ENCODE data around the gene HOXA3.

HOXA3 gene

DNA sequence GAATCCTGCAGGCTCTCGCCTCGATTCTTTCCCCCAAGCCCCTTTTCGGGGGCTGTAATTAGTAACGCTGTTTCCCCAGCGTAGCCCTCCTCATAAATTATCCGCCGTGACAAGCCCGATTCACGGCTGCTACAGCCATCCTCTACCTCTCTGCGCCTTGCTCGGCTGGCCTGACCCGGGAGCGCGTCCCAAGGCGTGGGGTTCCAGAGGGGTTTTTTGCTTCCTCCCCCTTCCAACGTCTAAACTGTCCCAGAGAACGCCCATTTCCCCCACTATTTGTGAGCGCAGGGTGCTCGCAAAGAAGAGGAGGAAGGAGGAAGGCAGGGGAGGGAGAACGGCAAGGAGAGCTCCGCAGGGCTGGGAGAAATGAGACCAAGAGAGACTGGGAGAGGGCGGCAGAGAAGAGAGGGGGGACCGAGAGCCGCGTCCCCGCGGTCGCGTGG, 9.8 kb downstream of the HOXA3 start (continued):
- TF ChIP-seq, protein P1, sequence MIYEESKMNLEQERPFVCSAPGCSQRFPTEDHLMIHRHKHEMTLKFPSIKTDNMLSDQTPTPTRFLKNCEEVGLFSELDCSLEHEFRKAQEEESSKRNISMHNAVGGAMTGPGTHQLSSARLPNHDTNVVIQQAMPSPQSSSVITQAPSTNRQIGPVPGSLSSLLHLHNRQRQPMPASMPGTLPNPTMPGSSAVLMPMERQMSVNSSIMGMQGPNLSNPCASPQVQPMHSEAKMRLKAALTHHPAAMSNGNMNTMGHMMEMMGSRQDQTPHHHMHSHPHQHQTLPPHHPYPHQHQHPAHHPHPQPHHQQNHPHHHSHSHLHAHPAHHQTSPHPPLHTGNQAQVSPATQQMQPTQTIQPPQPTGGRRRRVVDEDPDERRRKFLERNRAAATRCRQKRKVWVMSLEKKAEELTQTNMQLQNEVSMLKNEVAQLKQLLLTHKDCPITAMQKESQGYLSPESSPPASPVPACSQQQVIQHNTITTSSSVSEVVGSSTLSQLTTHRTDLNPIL (CRISPR knock-in tag; IDR thresholded peaks at IDR 0.05; ENCODE audit: low read depth), result no peak
- TF ChIP-seq TOX (CRISPR knock-in tag; IDR thresholded peaks at IDR 0.05; ENCODE audit: borderline replicate concordance) (no peak), ESRRG (CRISPR knock-in tag; IDR thresholded peaks at IDR 0.05) (no peak), ZC3H10 (CRISPR knock-in tag; IDR thresholded peaks at IDR 0.05) (no peak), TCF4 (CRISPR knock-in tag; IDR thresholded peaks at IDR 0.05; ENCODE audit: borderline replicate concordance) (no peak)

DNA sequence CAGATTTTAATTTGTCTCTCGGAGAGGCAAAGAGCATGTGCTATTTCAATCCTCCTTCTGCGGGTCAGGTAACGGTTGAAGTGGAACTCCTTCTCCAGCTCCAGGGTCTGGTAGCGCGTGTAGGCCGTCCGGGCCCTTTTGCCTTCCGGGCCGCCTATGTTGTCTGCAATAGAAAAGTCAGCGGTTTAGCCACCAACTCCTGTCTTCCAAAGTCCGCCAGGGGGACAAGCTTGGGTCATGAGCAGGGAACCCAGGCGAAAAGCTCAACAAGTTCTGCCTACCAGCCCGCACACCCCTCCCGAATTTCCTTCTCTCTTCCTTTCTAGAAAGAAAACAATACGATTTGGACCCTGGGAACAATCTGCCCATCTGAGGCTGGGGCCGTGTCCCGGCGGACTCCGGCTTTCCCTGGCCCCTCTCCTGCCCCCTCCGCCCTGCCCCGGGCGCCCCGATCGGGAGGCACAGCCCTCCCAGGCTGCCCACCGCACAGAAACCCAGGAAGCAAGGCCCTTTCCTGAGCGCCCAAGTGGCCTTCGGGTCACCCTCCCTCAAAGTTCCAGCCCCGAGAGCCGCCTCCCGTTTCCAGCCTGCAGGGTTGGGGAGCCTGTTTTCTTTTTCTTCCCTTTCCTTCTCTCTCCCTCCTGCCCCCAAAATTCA, 10.3 kb downstream of the HOXA3 start:
- ATAC-seq, result no peak
- TF ChIP-seq ISL1 (CRISPR knock-in tag; IDR thresholded peaks at IDR 0.05) (no peak), TCF4 (CRISPR knock-in tag; IDR thresholded peaks at IDR 0.05; ENCODE audit: borderline replicate concordance) (no peak), ESRRG (CRISPR knock-in tag; IDR thresholded peaks at IDR 0.05) (no peak), ZNF8 (CRISPR knock-in tag; IDR thresholded peaks at IDR 0.05) (no peak), OSR1 (CRISPR knock-in tag; IDR thresholded peaks at IDR 0.05) (no peak), RARB (CRISPR knock-in tag; IDR thresholded peaks at IDR 0.05) (no peak), CSDC2 (CRISPR knock-in tag; IDR thresholded peaks at IDR 0.05) (no peak), ZFP3 (CRISPR knock-in tag; IDR thresholded peaks at IDR 0.05) (no peak), PPARA (CRISPR knock-in tag; IDR thresholded peaks at IDR 0.05; ENCODE audit: borderline replicate concordance) (no peak), ARNTL (CRISPR knock-in tag; IDR thresholded peaks at IDR 0.05; ENCODE audit: borderline replicate concordance, low read depth) (no peak), SNAI2 (CRISPR knock-in tag; IDR thresholded peaks at IDR 0.05) (no peak)
- TF ChIP-seq, protein P2, sequence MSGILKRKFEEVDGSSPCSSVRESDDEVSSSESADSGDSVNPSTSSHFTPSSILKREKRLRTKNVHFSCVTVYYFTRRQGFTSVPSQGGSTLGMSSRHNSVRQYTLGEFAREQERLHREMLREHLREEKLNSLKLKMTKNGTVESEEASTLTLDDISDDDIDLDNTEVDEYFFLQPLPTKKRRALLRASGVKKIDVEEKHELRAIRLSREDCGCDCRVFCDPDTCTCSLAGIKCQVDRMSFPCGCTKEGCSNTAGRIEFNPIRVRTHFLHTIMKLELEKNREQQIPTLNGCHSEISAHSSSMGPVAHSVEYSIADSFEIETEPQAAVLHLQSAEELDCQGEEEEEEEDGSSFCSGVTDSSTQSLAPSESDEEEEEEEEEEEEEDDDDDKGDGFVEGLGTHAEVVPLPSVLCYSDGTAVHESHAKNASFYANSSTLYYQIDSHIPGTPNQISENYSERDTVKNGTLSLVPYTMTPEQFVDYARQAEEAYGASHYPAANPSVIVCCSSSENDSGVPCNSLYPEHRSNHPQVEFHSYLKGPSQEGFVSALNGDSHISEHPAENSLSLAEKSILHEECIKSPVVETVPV (CRISPR knock-in tag; IDR thresholded peaks at IDR 0.05), result no peak
- TF ChIP-seq, protein P3, sequence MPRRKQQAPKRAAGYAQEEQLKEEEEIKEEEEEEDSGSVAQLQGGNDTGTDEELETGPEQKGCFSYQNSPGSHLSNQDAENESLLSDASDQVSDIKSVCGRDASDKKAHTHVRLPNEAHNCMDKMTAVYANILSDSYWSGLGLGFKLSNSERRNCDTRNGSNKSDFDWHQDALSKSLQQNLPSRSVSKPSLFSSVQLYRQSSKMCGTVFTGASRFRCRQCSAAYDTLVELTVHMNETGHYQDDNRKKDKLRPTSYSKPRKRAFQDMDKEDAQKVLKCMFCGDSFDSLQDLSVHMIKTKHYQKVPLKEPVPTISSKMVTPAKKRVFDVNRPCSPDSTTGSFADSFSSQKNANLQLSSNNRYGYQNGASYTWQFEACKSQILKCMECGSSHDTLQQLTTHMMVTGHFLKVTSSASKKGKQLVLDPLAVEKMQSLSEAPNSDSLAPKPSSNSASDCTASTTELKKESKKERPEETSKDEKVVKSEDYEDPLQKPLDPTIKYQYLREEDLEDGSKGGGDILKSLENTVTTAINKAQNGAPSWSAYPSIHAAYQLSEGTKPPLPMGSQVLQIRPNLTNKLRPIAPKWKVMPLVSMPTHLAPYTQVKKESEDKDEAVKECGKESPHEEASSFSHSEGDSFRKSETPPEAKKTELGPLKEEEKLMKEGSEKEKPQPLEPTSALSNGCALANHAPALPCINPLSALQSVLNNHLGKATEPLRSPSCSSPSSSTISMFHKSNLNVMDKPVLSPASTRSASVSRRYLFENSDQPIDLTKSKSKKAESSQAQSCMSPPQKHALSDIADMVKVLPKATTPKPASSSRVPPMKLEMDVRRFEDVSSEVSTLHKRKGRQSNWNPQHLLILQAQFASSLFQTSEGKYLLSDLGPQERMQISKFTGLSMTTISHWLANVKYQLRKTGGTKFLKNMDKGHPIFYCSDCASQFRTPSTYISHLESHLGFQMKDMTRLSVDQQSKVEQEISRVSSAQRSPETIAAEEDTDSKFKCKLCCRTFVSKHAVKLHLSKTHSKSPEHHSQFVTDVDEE (CRISPR knock-in tag; IDR thresholded peaks at IDR 0.05), result no peak

DNA sequence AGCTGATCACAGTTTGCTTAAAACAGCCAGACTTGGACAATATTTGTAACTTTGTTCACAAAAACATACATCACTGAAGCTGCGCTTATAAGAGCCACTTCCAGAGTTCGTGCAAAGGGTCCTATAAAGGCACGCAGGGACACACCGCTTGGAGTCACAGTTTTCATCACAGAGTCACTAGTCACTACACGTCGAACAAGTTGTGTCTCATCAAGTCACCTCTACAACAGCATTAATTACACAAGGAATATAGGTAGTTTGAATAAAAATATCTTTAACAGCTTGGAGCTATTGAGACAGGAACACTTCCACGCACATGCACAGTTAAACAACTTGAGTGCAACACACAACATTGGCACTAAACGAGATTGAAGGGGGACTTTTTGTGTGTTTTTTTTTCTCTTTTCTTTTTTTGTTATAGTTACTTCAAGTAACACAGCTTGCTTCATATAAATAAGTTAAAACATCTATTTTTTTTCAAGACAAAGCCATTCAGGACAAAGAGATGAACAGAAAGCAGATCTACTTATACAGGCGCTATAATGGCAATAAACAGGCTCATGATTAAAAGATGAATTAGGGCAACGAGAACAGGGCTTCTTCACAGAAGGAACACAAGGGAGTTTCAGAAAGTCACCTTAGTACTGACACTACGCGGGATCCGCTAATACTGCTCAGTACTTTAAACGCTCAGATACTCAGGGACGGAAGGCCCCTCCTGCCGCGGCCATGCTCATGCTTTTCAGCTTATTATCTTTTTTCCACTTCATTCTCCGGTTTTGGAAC, 11.1 kb downstream of the HOXA3 start:
- TF ChIP-seq RARB (CRISPR knock-in tag; IDR thresholded peaks at IDR 0.05), result no peak
- TF ChIP-seq ZNF8 (CRISPR knock-in tag; IDR thresholded peaks at IDR 0.05), result no peak
- no peak for TF ChIP-seq ISL1 (CRISPR knock-in tag; IDR thresholded peaks at IDR 0.05)
- TF ChIP-seq, protein P4, sequence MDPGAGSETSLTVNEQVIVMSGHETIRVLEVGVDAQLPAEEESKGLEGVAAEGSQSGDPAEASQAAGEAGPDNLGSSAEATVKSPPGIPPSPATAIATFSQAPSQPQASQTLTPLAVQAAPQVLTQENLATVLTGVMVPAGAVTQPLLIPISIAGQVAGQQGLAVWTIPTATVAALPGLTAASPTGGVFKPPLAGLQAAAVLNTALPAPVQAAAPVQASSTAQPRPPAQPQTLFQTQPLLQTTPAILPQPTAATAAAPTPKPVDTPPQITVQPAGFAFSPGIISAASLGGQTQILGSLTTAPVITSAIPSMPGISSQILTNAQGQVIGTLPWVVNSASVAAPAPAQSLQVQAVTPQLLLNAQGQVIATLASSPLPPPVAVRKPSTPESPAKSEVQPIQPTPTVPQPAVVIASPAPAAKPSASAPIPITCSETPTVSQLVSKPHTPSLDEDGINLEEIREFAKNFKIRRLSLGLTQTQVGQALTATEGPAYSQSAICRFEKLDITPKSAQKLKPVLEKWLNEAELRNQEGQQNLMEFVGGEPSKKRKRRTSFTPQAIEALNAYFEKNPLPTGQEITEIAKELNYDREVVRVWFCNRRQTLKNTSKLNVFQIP (CRISPR knock-in tag; IDR thresholded peaks at IDR 0.05; ENCODE audit: borderline replicate concordance, low read depth), result no peak
- TF ChIP-seq, protein P3 (CRISPR knock-in tag; IDR thresholded peaks at IDR 0.05), result no peak
- no peak for ATAC-seq
